Breast epithelium (tissue), 4 donors: ENCODE data around the gene TMEM145. TPM values are rescaled to one million over a fixed set of nuclear protein-coding genes. Genes with fewer than 3 reads are reported as not detected.

Source experiments
- DNase-seq, 2 donors: peaks; one replicate each; pipeline ENCODE4 v3.0.0-alpha.2; 2019; ENCODE audit warnings: low spot score in 2 of 2
- H3K27ac ChIP-seq, 2 donors: fragments of 200-600 bp; sonication (generic) in 1 of 2; one replicate each; pipeline ENCODE4 v1.5.1; 2016 to 2019; ENCODE audit warnings: mild to moderate bottlenecking in 1 of 2
- H3K27me3 ChIP-seq, 2 donors: fragments of 200-600 bp; sonication (generic) in 1 of 2; one replicate each; pipeline versions ENCODE4 v1.5.1 to v1.6.0; 2017 to 2019; ENCODE audit warnings: control low read depth in 1 of 2, mild to moderate bottlenecking in 1 of 2
- H3K36me3 ChIP-seq: fragments of 200-600 bp; one replicate; pipeline ENCODE4 v1.5.1; 2019
- H3K4me1 ChIP-seq, 2 donors: fragments of 200-600 bp; sonication (generic); one replicate each; pipeline ENCODE4 v1.5.1; 2016 to 2019; ENCODE audit warnings: control low read depth in 1 of 2
- H3K4me3 ChIP-seq, 3 donors: fragments of 200-600 bp; sonication (generic); 1 replicate in 2 of 3; 2 replicates in 1 of 3; pipeline ENCODE4 v1.5.1; 2016 to 2019; ENCODE audit warnings: mild to moderate bottlenecking in 3 of 3, moderate library complexity in 2 of 3
- H3K9me3 ChIP-seq, 2 donors: fragments of 200-600 bp; sonication (generic) in 1 of 2; one replicate each; pipeline ENCODE4 v1.5.1; 2016 to 2019; ENCODE audit warnings: control low read depth in 1 of 2
- CTCF ChIP-seq, 3 donors: fragments of 450-650 bp; IDR thresholded peaks; one replicate each; pipeline ENCODE4 v1.5.1; 2016 to 2017; ENCODE audit warnings: antibody characterized with exemption in 3 of 3, mild to moderate bottlenecking in 3 of 3, moderate library complexity in 3 of 3
- POLR2A ChIP-seq: fragments of 450-650 bp; IDR thresholded peaks from one replicate; pipeline ENCODE4 v1.6.1; 2016; ENCODE audit warnings: antibody characterized with exemption, mild to moderate bottlenecking, moderate library complexity
- POLR2AphosphoS5 ChIP-seq, 3 donors: sonication (generic); formaldehyde crosslinking; IDR thresholded peaks; one replicate each; pipeline ENCODE4 v1.6.1; 2017; ENCODE audit warnings: antibody characterized with exemption in 3 of 3
- intact Hi-C: fragments of 100-400 bp; cut with DNase I; formaldehyde crosslinking; loops from one replicate; pipeline ENCODE4 v1.15.1; 2023; ENCODE audit warnings: low total_unique reads
- total RNA-seq, 3 donors: library from RNA; depleted of rRNA; stranded (reverse); fragments of >200 nt; gene quantifications; one replicate each; pipeline ENCODE4 v1.1.0, GENCODE V29; 2016

The TMEM145 gene
- total RNA-seq, 3 donors from 2014 or later: 0.33 to 0.59 TPM; not detected in 1

- no peaks in the 10 kb centered on the region for H3K9me3 ChIP-seq
- no peaks in the 10 kb centered on the region for H3K36me3 ChIP-seq
- TF ChIP-seq POLR2AphosphoS5 (IDR thresholded peaks at IDR 0.05) (no peak), POLR2A (no peak), CTCF (IDR thresholded peaks at IDR 0.05) (no peak)
- H3K4me1 ChIP-seq: no peaks in the 10 kb centered on the region
- no peak for DNase-seq
- H3K27ac ChIP-seq: no peak overlapping the region
- H3K27me3 ChIP-seq: no peaks in the 10 kb centered on the region
- intact Hi-C loops: no loop called here
- no peak overlapping the region for H3K4me3 ChIP-seq
Measured at GRCh38 chr19:42292963-42293362, 20.1 kb upstream of the TMEM145 start.

DNA sequence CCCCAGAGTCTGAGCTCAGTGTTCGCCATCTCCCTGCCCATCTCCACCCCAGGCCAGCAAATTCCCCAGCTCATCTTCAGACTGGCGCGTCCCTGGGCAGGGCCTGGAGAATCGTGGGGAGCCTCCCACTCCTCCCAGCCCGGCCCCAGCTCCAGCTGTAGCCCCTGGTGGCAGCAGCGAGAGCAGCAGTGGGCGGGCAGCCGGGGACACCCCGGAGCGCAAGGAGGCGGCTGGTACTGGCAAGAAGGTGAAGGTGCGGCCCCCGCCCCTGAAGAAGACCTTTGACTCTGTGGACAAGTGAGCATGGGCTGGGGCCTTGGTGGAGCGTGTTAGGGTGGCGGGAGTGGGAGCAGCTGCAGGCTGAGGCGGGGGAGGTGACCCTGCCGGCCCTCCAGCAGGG lies 19.6 kb upstream of the TMEM145 start:
- no peak overlapping the region for H3K4me3 ChIP-seq
- H3K4me1 ChIP-seq: no peaks in the 10 kb centered on the region
- H3K36me3 ChIP-seq: no peaks in the 10 kb centered on the region
- DNase-seq: no peak
- no peak overlapping the region for H3K27ac ChIP-seq
- TF ChIP-seq CTCF (IDR thresholded peaks at IDR 0.05) (no peak), POLR2A (no peak)
- intact Hi-C loops: no loop called here
- no peaks in the 10 kb centered on the region for H3K9me3 ChIP-seq
- H3K27me3 ChIP-seq: no peaks in the 10 kb centered on the region

DNA sequence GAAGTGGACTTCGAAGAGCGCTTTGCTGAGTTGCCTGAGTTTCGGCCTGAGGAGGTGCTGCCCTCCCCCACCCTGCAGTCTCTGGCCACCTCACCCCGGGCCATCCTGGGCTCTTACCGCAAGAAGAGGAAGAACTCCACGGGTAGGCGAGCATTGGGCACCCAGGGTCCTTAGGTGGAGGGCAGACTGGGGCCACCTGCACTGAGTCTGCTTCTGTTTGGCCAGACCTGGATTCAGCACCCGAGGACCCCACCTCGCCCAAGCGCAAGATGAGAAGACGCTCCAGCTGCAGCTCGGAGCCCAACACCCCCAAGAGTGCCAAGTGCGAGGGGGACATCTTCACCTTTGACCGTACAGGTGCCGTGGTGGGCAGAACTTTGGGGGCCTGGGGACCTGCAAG lies 19.2 kb upstream of the TMEM145 start:
- no peaks in the 10 kb centered on the region for H3K9me3 ChIP-seq
- no peak overlapping the region for H3K27ac ChIP-seq
- no peaks in the 10 kb centered on the region for H3K36me3 ChIP-seq
- no peak for TF ChIP-seq CTCF (IDR thresholded peaks at IDR 0.05)
- no peak for DNase-seq
- H3K4me3 ChIP-seq: no peak overlapping the region
- H3K4me1 ChIP-seq: no peaks in the 10 kb centered on the region
- no peaks in the 10 kb centered on the region for H3K27me3 ChIP-seq
- intact Hi-C loops: no loop called here

DNA sequence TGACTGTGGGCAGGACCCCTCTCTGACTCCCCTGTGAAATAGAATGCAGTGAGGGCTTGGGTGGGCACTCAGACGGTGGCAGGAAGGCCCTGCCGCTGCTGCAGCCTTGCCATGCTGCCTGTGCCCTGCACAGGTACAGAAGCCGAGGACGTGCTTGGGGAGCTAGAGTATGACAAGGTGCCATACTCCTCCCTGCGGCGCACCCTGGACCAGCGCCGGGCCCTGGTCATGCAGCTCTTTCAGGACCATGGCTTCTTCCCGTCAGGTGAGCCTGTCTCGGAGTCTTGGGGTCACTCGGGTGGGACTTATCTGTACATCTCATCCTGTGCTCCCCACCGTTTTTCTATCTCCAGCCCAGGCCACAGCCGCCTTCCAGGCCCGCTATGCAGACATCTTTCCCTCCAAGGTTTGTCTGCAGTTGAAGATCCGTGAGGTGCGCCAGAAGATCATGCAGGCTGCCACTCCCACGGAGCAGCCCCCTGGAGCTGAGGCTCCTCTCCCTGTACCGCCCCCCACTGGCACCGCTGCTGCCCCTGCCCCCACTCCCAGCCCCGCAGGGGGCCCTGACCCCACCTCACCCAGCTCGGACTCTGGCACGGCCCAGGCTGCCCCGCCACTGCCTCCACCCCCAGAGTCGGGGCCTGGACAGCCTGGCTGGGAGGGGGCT lies 18.5 kb upstream of the TMEM145 start:
- DNase-seq: no peak
- intact Hi-C loops: no loop called here
- Histone ChIP-seq H3K27ac (no peak overlapping the region), H3K4me1 (no peaks in the 10 kb centered on the region), H3K27me3 (no peaks in the 10 kb centered on the region), H3K9me3 (no peaks in the 10 kb centered on the region), H3K36me3 (no peaks in the 10 kb centered on the region), H3K4me3 (no peak overlapping the region)
- no peak for TF ChIP-seq POLR2A
- TF ChIP-seq POLR2AphosphoS5 (IDR thresholded peaks at IDR 0.05): no peak
- TF ChIP-seq CTCF (IDR thresholded peaks at IDR 0.05): no peak

DNA sequence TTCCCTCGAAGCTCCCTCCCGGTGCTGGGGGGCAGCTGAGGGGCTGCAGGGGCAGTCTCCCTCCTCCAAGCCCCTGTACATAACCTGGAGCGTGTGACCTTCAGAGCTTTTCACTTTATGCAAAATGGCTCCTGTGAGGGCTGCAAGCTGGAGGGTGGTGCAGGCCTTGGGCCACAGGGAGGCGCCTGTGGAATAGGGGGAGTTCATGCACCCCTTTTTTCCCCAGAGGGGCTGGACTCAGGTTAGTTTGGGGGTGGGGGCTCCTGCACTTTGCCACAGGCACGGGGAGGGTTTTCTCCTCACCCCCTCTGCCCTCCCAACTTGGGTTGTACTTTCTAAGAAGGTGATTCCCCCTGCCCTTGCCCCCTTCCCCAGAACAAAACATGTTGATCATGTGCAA lies 17.8 kb upstream of the TMEM145 start:
- TF ChIP-seq CTCF (IDR thresholded peaks at IDR 0.05) (no peak), POLR2A (no peak), POLR2AphosphoS5 (IDR thresholded peaks at IDR 0.05) (no peak)
- intact Hi-C loops: no loop called here

More for the DNA sequence above, 17.8 kb upstream of the TMEM145 start:
- H3K36me3 ChIP-seq: no peaks in the 10 kb centered on the region
- H3K9me3 ChIP-seq: no peaks in the 10 kb centered on the region
- no peaks in the 10 kb centered on the region for H3K27me3 ChIP-seq
- no peak for DNase-seq
- H3K27ac ChIP-seq: peak overlapping the region in 1 of 2 donors; percentile 48
- no peaks in the 10 kb centered on the region for H3K4me1 ChIP-seq
- no peak overlapping the region for H3K4me3 ChIP-seq
